ENCODE results near the gene MBOAT1.

DNA sequence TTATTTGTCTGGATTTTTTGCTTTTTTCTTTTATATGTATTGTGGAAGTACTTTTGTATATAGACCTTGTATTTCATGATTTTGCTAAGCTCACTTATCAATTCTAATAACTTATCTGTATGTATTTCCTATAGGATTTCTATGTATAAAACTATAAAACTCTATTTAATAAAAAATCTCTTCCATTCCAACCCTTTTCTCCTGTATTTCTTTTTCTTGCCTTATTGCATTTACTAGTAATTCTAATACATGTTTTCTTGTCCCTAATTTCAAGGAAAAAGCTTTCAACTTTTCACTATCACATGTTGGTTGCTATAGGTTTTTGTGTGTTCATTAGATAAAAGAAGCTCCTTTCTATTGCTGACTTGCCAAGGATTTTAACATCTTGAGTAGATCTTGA, 125.3 kb downstream of the MBOAT1 start:
- TF ChIP-seq GATA3 (IDR thresholded peaks at IDR 0.05; ENCODE audit: low read depth, low read length), result no peak
- no peak for TF ChIP-seq GATA2 (IDR thresholded peaks at IDR 0.05; ENCODE audit: low read depth, low read length)

Data from SH-SY5Y (cell line).